Measurements from ENCODE around the gene KLHL17.

DNA sequence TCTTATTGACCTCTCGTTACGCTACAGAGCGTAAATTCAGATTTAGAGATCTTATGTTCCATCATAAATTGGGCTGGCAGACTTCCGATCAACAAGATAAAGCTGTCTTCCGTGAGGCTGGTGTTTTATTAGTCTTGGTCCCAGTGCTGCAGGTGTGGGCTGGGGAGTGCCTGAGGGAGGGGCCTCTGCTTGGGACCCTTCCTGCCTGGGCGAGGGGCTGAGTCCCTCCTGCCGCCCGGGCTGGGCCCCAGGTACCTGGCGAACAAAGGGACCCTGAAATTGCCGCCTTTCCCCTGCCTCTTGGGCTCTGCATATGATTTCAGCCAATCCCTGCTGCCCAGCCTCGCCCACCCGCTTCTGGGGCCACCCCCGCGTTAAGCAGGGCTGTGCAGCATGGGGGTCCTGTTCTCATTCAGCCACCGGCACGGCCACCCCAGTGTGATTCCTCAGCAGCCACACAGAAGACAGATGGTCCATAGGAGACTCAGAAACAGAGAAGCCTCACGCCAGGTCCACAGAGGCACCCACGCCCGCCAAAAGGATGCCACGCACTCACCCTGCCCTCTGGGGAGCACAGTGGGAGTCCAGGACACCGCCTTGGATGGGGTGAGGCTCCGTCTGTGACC lies 42.8 kb upstream of the KLHL17 start:
- TF ChIP-seq KDM1A (IDR thresholded peaks at IDR 0.05; ENCODE audit: low read depth) (no peak), RAD21 (conservative IDR thresholded peaks at IDR 0.05 in 1 of 2, IDR thresholded peaks at IDR 0.05 in 1 of 2) (no peak), ESRRA (IDR thresholded peaks at IDR 0.05; ENCODE audit: borderline replicate concordance, low read length) (no peak), JUNB (IDR thresholded peaks at IDR 0.05) (no peak), JUN (IDR thresholded peaks at IDR 0.05) (peak; percentile 7 to 17; a peak in 2 of 5 replicates), HEYL (CRISPR knock-in tag; IDR thresholded peaks at IDR 0.05) (no peak), POLR2A (IDR thresholded peaks at IDR 0.05; ENCODE audit: low read length) (peak; percentile 21; the same call in 1 of the 2 replicates), NR3C1 (IDR thresholded peaks at IDR 0.05) (no peak)
- TF ChIP-seq, protein P1, sequence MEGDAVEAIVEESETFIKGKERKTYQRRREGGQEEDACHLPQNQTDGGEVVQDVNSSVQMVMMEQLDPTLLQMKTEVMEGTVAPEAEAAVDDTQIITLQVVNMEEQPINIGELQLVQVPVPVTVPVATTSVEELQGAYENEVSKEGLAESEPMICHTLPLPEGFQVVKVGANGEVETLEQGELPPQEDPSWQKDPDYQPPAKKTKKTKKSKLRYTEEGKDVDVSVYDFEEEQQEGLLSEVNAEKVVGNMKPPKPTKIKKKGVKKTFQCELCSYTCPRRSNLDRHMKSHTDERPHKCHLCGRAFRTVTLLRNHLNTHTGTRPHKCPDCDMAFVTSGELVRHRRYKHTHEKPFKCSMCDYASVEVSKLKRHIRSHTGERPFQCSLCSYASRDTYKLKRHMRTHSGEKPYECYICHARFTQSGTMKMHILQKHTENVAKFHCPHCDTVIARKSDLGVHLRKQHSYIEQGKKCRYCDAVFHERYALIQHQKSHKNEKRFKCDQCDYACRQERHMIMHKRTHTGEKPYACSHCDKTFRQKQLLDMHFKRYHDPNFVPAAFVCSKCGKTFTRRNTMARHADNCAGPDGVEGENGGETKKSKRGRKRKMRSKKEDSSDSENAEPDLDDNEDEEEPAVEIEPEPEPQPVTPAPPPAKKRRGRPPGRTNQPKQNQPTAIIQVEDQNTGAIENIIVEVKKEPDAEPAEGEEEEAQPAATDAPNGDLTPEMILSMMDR (IDR thresholded peaks at IDR 0.05): no peak
- TF ChIP-seq, protein P2, sequence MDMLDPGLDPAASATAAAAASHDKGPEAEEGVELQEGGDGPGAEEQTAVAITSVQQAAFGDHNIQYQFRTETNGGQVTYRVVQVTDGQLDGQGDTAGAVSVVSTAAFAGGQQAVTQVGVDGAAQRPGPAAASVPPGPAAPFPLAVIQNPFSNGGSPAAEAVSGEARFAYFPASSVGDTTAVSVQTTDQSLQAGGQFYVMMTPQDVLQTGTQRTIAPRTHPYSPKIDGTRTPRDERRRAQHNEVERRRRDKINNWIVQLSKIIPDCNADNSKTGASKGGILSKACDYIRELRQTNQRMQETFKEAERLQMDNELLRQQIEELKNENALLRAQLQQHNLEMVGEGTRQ (IDR thresholded peaks at IDR 0.05): no peak
- TF ChIP-seq, protein P3, sequence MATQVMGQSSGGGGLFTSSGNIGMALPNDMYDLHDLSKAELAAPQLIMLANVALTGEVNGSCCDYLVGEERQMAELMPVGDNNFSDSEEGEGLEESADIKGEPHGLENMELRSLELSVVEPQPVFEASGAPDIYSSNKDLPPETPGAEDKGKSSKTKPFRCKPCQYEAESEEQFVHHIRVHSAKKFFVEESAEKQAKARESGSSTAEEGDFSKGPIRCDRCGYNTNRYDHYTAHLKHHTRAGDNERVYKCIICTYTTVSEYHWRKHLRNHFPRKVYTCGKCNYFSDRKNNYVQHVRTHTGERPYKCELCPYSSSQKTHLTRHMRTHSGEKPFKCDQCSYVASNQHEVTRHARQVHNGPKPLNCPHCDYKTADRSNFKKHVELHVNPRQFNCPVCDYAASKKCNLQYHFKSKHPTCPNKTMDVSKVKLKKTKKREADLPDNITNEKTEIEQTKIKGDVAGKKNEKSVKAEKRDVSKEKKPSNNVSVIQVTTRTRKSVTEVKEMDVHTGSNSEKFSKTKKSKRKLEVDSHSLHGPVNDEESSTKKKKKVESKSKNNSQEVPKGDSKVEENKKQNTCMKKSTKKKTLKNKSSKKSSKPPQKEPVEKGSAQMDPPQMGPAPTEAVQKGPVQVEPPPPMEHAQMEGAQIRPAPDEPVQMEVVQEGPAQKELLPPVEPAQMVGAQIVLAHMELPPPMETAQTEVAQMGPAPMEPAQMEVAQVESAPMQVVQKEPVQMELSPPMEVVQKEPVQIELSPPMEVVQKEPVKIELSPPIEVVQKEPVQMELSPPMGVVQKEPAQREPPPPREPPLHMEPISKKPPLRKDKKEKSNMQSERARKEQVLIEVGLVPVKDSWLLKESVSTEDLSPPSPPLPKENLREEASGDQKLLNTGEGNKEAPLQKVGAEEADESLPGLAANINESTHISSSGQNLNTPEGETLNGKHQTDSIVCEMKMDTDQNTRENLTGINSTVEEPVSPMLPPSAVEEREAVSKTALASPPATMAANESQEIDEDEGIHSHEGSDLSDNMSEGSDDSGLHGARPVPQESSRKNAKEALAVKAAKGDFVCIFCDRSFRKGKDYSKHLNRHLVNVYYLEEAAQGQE (IDR thresholded peaks at IDR 0.05): no peak
- TF ChIP-seq, protein P4, sequence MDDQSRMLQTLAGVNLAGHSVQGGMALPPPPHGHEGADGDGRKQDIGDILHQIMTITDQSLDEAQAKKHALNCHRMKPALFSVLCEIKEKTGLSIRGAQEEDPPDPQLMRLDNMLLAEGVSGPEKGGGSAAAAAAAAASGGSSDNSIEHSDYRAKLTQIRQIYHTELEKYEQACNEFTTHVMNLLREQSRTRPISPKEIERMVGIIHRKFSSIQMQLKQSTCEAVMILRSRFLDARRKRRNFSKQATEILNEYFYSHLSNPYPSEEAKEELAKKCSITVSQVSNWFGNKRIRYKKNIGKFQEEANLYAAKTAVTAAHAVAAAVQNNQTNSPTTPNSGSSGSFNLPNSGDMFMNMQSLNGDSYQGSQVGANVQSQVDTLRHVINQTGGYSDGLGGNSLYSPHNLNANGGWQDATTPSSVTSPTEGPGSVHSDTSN (IDR thresholded peaks at IDR 0.05): peak; percentile 17; the same call in 1 of the 2 replicates
- TF ChIP-seq, protein P5, sequence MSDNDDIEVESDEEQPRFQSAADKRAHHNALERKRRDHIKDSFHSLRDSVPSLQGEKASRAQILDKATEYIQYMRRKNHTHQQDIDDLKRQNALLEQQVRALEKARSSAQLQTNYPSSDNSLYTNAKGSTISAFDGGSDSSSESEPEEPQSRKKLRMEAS (IDR thresholded peaks at IDR 0.05): no peak
- TF ChIP-seq, protein P6, sequence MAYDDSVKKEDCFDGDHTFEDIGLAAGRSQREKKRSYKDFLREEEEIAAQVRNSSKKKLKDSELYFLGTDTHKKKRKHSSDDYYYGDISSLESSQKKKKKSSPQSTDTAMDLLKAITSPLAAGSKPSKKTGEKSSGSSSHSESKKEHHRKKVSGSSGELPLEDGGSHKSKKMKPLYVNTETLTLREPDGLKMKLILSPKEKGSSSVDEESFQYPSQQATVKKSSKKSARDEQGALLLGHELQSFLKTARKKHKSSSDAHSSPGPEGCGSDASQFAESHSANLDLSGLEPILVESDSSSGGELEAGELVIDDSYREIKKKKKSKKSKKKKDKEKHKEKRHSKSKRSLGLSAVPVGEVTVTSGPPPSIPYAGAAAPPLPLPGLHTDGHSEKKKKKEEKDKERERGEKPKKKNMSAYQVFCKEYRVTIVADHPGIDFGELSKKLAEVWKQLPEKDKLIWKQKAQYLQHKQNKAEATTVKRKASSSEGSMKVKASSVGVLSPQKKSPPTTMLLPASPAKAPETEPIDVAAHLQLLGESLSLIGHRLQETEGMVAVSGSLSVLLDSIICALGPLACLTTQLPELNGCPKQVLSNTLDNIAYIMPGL (CRISPR knock-in tag; IDR thresholded peaks at IDR 0.05; ENCODE audit: borderline replicate concordance): no peak
